Measurements from ENCODE around the gene RBM19. TPM values are rescaled to one million over a fixed set of nuclear protein-coding genes. Genes with fewer than 3 reads are reported as not detected.
A peak's percentile ranks its signal among the peaks of the same experiment; 100 is the strongest.

The RBM19 gene
- total RNA-seq, 2 donors from 2014 or later = 38.6 to 43.1 TPM

- no peaks in the 10 kb centered on the region for H3K36me3 ChIP-seq (ENCODE audit: control insufficient read depth, insufficient read depth, low read length)
- Mint-ChIP-seq H3K4me1 (no peaks in the 10 kb centered on the region), H3K4me3 (no peak overlapping the region), H3K27ac (no peak overlapping the region), H3K9me3 (no peaks in the 10 kb centered on the region), H3K27me3 (ENCODE audit: insufficient read depth) (no peaks in the 10 kb centered on the region), H3K36me3 (ENCODE audit: low read depth) (no peaks in the 10 kb centered on the region)
- H3K9me3 ChIP-seq (ENCODE audit: control insufficient read depth, low read length) = no peaks in the 10 kb centered on the region
- H3K27me3 ChIP-seq (ENCODE audit: control insufficient read depth, insufficient read depth, low read length, poor library complexity, severe bottlenecking) = peaks cover 4% of the 10 kb centered on the region
- H3K27ac ChIP-seq (ENCODE audit: low read depth, low read length) = no peak overlapping the region
- WGBS, 2 experiments (ENCODE audit: insufficient coverage in 1 of 2, insufficient read length in 1 of 2) = 87 to 92% methylated on average over 4 to 6 of the region's 6 CpGs
- no peak overlapping the region for H3K9ac ChIP-seq (ENCODE audit: extremely low read depth, low read length, poor library complexity, severe bottlenecking)
- TF ChIP-seq, protein P1, sequence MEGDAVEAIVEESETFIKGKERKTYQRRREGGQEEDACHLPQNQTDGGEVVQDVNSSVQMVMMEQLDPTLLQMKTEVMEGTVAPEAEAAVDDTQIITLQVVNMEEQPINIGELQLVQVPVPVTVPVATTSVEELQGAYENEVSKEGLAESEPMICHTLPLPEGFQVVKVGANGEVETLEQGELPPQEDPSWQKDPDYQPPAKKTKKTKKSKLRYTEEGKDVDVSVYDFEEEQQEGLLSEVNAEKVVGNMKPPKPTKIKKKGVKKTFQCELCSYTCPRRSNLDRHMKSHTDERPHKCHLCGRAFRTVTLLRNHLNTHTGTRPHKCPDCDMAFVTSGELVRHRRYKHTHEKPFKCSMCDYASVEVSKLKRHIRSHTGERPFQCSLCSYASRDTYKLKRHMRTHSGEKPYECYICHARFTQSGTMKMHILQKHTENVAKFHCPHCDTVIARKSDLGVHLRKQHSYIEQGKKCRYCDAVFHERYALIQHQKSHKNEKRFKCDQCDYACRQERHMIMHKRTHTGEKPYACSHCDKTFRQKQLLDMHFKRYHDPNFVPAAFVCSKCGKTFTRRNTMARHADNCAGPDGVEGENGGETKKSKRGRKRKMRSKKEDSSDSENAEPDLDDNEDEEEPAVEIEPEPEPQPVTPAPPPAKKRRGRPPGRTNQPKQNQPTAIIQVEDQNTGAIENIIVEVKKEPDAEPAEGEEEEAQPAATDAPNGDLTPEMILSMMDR (conservative IDR thresholded peaks at IDR 0.05) = no peak
- H3K4me1 ChIP-seq (ENCODE audit: control insufficient read depth, insufficient read depth, low read length) = no peaks in the 10 kb centered on the region
- H3K4me3 ChIP-seq (ENCODE audit: low read length) = no peak overlapping the region
- DNase-seq = no peak
These were observed 197.3 kb downstream of the RBM19 start for GRCh38 chr12:113768850-113769249.

GRCh38 chr12:113766879-113767878 is 198.9 kb downstream of the RBM19 start:
- Histone ChIP-seq H3K9me3 (ENCODE audit: control insufficient read depth, low read length) (no peaks in the 10 kb centered on the region), H3K27me3 (ENCODE audit: control insufficient read depth, insufficient read depth, low read length, poor library complexity, severe bottlenecking) (peaks cover 4% of the 10 kb centered on the region), H3K36me3 (ENCODE audit: control insufficient read depth, insufficient read depth, low read length) (no peaks in the 10 kb centered on the region), H3K4me3 (ENCODE audit: low read length) (no peak overlapping the region), H3K4me1 (ENCODE audit: control insufficient read depth, insufficient read depth, low read length) (no peaks in the 10 kb centered on the region), H3K9ac (ENCODE audit: extremely low read depth, low read length, poor library complexity, severe bottlenecking) (no peak overlapping the region), H3K27ac (ENCODE audit: low read depth, low read length) (peak overlapping the region; percentile 56)
- peak; percentile 80 for DNase-seq
- H3K4me1 Mint-ChIP-seq = no peaks in the 10 kb centered on the region
- no peak overlapping the region for H3K27ac Mint-ChIP-seq
- H3K36me3 Mint-ChIP-seq (ENCODE audit: low read depth) = no peaks in the 10 kb centered on the region
- TF ChIP-seq, protein P1 (conservative IDR thresholded peaks at IDR 0.05) = no peak
- H3K27me3 Mint-ChIP-seq (ENCODE audit: insufficient read depth) = no peaks in the 10 kb centered on the region
- WGBS, 2 experiments (ENCODE audit: insufficient coverage in 1 of 2, insufficient read length in 1 of 2) = 51 to 76% methylated on average over 3 to 10 of the region's 10 CpGs
- H3K9me3 Mint-ChIP-seq = no peaks in the 10 kb centered on the region
- no peak overlapping the region for H3K4me3 Mint-ChIP-seq
